ENCODE results near the gene PIERCE2. TPM values are rescaled to one million over a fixed set of nuclear protein-coding genes. Genes with fewer than 3 reads are reported as not detected.

The PIERCE2 gene, protein sequence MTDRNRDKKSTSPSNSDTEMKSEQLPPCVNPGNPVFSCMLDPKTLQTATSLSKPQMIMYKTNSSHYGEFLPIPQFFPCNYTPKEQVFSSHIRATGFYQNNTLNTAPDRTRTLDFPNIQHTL
- under 1 TPM; 0.38 to 0.44 TPM for total RNA-seq

DNA sequence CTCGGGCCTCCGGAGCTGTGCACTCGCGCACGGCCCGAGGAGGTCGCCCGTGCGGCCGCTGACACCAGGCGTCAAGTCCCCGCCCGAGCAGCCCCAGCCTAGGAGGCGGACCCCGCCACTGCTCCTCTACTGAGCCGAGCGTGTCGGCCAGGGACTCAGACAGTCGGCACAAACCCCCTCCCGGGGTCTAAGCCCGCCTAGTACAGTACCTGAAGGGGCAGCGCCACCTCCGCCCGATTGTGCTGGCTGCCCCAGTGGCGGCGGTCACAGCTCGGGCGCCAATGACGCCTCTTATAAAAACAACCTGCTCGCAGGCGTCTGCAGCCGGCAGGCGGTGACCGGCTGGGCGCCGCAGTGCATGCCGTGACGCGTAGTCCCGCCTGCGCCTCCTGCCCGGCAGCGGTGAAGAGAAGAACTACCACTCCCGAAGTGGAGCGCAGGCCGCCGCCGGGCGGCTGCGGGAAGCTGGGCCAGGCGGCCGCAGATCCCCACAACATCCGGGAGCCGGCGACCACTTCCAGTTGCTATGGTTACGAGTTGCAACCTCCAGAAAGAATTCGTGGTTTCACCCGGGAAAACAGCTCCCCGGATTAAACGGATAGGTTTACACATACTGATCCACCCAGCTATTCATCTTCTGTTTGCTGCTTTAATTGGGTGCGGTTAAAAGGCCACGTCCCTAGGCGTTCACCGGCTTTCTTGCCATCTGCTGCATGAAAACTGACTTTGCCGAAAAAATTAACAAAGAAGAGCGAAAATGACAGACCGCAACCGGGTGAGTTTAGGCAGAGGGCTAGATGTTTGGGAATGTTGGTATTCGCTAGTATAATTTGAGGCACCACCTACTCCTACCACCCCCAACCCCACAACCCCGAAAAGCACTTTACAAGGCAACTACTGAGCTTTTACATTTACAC lies at the start of gene PIERCE2, which contains the start of gene CCPG1:
Gene PIERCE2 (plus strand): TSS at position 484 of the 917 bp plus-strand sequence. CDS start 274 bp downstream, at position 758.
Gene CCPG1 (minus strand): TSS at position 348 of the 917 bp plus-strand sequence. CDS start 18,935 bp downstream, outside the sequence.
- no peaks in the 10 kb centered on the region for H3K27me3 Mint-ChIP-seq (ENCODE audit: low read depth)
- H3K4me1 Mint-ChIP-seq (ENCODE audit: low read depth): peaks cover 24% of the 10 kb centered on the region
- H3K27ac Mint-ChIP-seq: peak within 1 kb of the TSS; percentile 68
- H3K9me3 Mint-ChIP-seq: no peaks in the 10 kb centered on the region
- intact Hi-C loops (cut with micrococcal nuclease): loop anchor here (1.0 to 5.0 kb wide), 8 partner anchors 89 to 834 kb away; partner anchors contain the start of genes NEDD4, PIGB, PIGBOS1 and RFX7
- DNase-seq: peak; percentile 90
- peak within 1 kb of the TSS; percentile 82 for H3K4me3 Mint-ChIP-seq
- H3K36me3 Mint-ChIP-seq (ENCODE audit: low read depth): no peaks in the 10 kb centered on the region
- CTCF ChIA-PET: interaction anchor here (0.7 to 2.0 kb wide), 16 partner anchors 9 to 527 kb away, joined by 3 to 9 read pairs (median 4); partner anchors contain the start of genes PIGB, PIGBOS1 and RSL24D1

DNA sequence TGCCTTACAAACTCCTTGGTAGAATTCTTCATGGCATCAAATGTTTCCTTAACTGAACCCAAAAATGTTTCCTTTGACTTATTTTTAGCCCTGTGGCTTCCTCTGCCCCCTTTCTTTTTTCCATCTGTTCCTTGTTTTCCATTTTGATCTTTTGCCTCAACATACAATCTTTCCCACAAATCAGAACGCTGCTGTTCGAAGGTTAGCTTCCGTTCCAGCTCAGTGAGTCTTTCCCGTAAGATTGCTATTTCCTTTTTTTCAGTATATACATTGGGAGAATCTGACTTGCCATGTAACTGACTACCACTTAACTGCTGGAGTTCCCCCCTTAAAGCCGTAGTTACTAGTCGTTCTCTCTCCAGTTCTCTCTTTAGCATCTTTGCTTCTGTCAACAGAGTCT lies 48.0 kb upstream of the PIERCE2 start:
- Mint-ChIP-seq H3K27ac (no peak overlapping the region), H3K4me3 (no peak overlapping the region), H3K36me3 (ENCODE audit: low read depth) (peaks cover 8% of the 10 kb centered on the region), H3K27me3 (ENCODE audit: low read depth) (no peaks in the 10 kb centered on the region), H3K4me1 (ENCODE audit: low read depth) (no peaks in the 10 kb centered on the region), H3K9me3 (no peaks in the 10 kb centered on the region)
- CTCF ChIA-PET: no interaction called here
- DNase-seq: no peak
- intact Hi-C loops (cut with micrococcal nuclease): no loop called here

DNA sequence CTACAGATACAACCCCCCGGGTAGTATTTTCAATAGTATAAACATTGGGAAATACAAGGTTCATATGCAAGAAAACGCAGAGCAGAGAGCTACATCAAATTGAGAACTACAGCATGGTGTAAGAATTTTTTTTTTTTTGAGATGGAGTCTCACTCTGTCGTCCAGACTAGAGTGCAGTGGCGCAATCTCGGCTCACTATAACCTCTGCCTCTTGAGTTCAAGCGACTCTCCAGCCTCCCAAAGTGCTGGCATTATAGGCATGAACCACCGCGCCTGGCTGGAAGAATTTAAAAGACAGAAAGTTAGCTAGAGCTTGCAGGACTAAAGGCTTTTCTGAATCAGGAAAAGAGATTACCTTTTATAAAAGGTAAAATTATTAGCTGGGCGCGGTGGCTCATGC lies 47.2 kb upstream of the PIERCE2 start:
- DNase-seq: no peak
- H3K9me3 Mint-ChIP-seq: no peaks in the 10 kb centered on the region
- H3K4me1 Mint-ChIP-seq (ENCODE audit: low read depth): no peaks in the 10 kb centered on the region
- H3K36me3 Mint-ChIP-seq (ENCODE audit: low read depth): peaks cover 7% of the 10 kb centered on the region
- intact Hi-C loops (cut with micrococcal nuclease): no loop called here
- CTCF ChIA-PET: interaction anchor here (0.7 kb wide), 1 partner anchor 29 kb away, joined by 3 read pairs; no protein-coding TSS in a partner anchor
- no peaks in the 10 kb centered on the region for H3K27me3 Mint-ChIP-seq (ENCODE audit: low read depth)
- H3K4me3 Mint-ChIP-seq: no peak overlapping the region
- no peak overlapping the region for H3K27ac Mint-ChIP-seq

DNA sequence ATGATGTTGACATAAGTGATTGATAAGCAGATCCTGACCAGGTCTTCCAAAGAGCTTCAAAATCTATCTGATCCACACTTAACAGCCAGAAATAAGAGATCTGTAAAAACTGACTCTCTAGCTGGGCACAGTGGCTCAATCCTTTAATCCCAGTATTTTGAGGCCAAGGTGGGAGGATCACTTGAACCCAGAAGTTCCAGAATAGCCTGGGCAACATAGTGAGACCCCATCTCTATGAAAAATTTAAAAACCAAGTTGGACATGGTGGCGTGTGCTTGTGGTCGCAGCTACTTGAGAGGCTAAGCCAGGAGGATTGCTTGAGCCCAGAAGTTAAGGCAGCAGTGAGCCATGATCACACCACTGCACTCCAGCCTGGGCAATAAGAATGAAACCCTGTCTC lies 45.7 kb upstream of the PIERCE2 start:
- no peak for DNase-seq
- no peak overlapping the region for H3K27ac Mint-ChIP-seq
- no peaks in the 10 kb centered on the region for H3K9me3 Mint-ChIP-seq
- no peaks in the 10 kb centered on the region for H3K27me3 Mint-ChIP-seq (ENCODE audit: low read depth)
- H3K4me1 Mint-ChIP-seq (ENCODE audit: low read depth): peaks cover under 1% of the 10 kb centered on the region
- CTCF ChIA-PET: no interaction called here
- intact Hi-C loops (cut with micrococcal nuclease): no loop called here
- H3K4me3 Mint-ChIP-seq: no peak overlapping the region
- no peaks in the 10 kb centered on the region for H3K36me3 Mint-ChIP-seq (ENCODE audit: low read depth)

DNA sequence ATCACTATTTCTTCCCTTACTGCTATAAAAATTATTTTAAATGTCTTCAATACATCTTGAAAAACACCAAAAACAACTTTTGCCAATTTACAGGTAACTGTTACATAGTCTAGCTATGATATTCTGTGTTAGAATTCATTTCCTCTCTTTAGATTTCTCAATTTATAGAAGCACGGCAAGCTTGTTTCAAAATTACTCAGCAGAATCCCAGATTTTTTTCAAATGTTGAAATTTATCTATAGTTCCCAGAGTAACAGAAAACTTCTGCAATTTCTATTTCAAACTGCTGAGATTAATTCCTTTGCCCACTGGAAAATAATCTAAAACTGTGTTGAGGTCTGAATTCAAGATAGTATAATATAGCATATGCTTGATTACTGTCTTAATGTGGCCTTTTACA lies 41.3 kb upstream of the PIERCE2 start:
- Mint-ChIP-seq H3K9me3 (no peaks in the 10 kb centered on the region), H3K4me3 (no peak overlapping the region), H3K27me3 (ENCODE audit: low read depth) (no peaks in the 10 kb centered on the region), H3K36me3 (ENCODE audit: low read depth) (no peaks in the 10 kb centered on the region), H3K27ac (no peak overlapping the region), H3K4me1 (ENCODE audit: low read depth) (peaks cover 2% of the 10 kb centered on the region)
- DNase-seq: no peak
- CTCF ChIA-PET: interaction anchor here (1.0 kb wide), 1 partner anchor 67 kb away, joined by 3 read pairs; no protein-coding TSS in a partner anchor
- intact Hi-C loops (cut with micrococcal nuclease): no loop called here

DNA sequence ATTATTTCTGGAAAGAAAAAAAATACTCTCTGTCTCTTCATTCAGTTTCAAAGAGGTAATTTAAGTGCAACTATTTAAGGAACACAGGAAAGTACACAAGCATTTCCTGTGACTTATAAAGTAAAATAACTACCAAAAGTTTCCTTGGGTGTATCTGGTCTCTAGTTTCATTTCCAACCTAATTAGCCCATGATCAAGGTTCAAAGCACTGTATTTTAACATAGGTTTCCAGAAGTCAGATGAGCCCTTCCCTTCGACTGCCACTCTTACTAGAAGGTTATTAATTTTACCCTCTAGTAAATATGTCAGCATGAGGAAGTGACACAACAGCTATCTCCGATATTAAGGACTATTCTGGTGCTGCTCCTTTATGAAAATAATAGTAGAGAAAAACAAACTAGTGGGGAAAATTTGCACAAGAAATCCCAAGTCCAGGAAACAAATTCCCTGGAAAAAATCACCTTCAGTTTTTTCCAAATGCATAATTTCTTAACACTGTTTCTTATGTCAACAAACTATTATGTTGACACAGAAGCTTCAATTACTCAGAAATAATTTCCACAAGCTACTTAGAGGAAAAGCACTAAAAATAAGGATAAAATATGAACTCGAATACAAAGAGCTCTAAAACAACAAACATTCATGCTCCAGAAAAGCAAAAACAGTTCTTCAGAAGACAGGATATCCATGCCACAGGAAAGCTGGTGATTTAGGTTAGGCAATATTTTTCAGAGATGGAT lies 35.4 kb upstream of the PIERCE2 start:
- intact Hi-C loops (cut with micrococcal nuclease): no loop called here
- peaks cover 7% of the 10 kb centered on the region for H3K4me1 Mint-ChIP-seq (ENCODE audit: low read depth)
- H3K27ac Mint-ChIP-seq: no peak overlapping the region
- CTCF ChIA-PET: interaction anchor here (1.7 kb wide), 1 partner anchor 67 kb away, joined by 6 read pairs; no protein-coding TSS in a partner anchor
- H3K27me3 Mint-ChIP-seq (ENCODE audit: low read depth): no peaks in the 10 kb centered on the region
- H3K36me3 Mint-ChIP-seq (ENCODE audit: low read depth): no peaks in the 10 kb centered on the region
- H3K4me3 Mint-ChIP-seq: no peak overlapping the region
- no peak for DNase-seq
- no peaks in the 10 kb centered on the region for H3K9me3 Mint-ChIP-seq

DNA sequence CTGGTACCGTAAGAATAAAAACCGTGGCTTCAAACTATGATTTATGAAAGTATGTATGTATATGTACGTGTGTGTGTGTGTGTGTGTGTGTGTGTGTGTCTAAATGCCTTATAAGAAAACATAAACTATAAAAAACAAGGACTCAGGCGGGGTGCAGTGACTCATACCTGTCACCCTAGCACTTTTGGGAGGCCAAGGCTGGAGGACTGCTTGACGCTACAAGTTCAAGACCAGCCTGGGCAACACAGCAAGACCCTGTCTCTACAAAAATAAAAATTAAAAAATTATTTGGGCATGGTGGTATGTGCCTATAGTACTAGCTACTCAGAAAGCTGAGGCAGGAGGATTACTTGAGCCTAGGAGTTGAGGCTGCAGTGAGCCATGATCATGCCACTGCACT lies 29.2 kb upstream of the PIERCE2 start:
- Mint-ChIP-seq H3K27me3 (ENCODE audit: low read depth) (no peaks in the 10 kb centered on the region), H3K4me3 (no peak overlapping the region), H3K4me1 (ENCODE audit: low read depth) (no peaks in the 10 kb centered on the region), H3K36me3 (ENCODE audit: low read depth) (peaks cover 10% of the 10 kb centered on the region), H3K27ac (no peak overlapping the region), H3K9me3 (no peaks in the 10 kb centered on the region)
- intact Hi-C loops (cut with micrococcal nuclease): no loop called here
- DNase-seq: no peak
- CTCF ChIA-PET: no interaction called here

DNA sequence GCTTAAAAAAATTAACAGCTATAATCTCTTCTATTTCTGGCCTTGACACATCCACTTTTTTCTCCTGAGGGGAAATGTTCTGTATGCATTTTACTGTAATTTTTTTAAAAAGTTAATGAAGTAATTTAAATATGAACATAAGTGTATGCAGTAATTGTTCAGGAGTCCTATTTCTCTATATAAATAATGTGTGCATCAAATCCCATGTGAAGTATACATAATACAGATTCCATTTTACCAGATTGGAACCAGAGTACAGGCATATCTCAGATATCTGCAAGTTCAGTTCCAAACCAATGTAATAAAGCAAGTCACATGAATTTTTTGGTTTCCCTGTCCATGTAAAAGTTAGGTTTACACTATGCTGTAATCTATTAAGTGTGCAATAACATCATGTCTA lies 26.7 kb upstream of the PIERCE2 start:
- H3K9me3 Mint-ChIP-seq: no peaks in the 10 kb centered on the region

DNA sequence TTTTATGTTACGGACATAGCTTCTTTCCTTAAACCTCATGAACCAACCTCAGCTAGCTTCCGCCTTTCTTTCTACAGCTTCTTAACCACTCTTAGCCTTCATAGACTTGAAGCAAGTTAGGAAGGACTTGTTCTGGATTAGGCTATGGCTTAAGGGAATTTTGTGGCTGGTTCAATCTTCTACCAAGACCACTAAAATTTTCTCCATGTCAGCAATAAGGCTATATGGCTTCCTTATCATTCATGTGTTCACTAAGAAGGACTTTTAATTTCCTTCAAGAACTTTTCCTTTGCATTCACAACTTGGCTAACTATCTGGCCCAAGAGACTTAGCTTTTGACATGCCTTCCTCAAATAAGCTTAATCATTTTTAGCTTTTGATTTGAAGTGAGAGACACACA lies 24.6 kb upstream of the PIERCE2 start:
- Mint-ChIP-seq H3K9me3 (no peaks in the 10 kb centered on the region), H3K4me3 (no peak overlapping the region), H3K4me1 (ENCODE audit: low read depth) (no peaks in the 10 kb centered on the region), H3K36me3 (ENCODE audit: low read depth) (peaks cover 15% of the 10 kb centered on the region), H3K27me3 (ENCODE audit: low read depth) (no peaks in the 10 kb centered on the region), H3K27ac (no peak overlapping the region)
- DNase-seq: no peak
- intact Hi-C loops (cut with micrococcal nuclease): no loop called here
- CTCF ChIA-PET: interaction anchor here (0.6 to 1.2 kb wide), 2 partner anchors 10 to 42 kb away, joined by 3 read pairs; no protein-coding TSS in a partner anchor

More for the DNA sequence above, 26.7 kb upstream of the PIERCE2 start:
- no peaks in the 10 kb centered on the region for H3K27me3 Mint-ChIP-seq (ENCODE audit: low read depth)
- no peak for DNase-seq
- CTCF ChIA-PET: interaction anchor here (2.1 kb wide), 1 partner anchor 27 kb away, joined by 5 read pairs; the partner anchor contains the start of genes CCPG1 and PIERCE2
- H3K4me1 Mint-ChIP-seq (ENCODE audit: low read depth): no peaks in the 10 kb centered on the region
- H3K27ac Mint-ChIP-seq: no peak overlapping the region
- intact Hi-C loops (cut with micrococcal nuclease): no loop called here
- no peak overlapping the region for H3K4me3 Mint-ChIP-seq
- H3K36me3 Mint-ChIP-seq (ENCODE audit: low read depth): peaks cover 10% of the 10 kb centered on the region

DNA sequence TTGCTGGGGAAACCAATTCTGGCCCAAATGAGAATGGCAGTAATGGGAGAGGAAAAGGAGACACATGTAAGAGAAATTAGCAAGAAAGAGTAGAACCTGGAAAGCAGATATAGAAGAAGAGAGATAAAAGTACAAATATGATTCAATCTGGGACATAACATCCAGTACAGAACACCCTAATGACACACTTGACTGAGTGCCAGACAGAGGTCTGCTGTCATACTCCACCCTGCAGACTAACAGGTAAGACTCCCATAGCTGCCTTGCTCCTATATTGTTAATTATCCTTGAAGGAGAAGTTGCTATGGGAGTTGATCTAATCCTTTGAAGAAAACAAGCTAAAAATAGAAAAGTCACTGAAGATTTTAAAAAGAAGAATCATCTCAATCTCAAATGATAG lies 21.3 kb upstream of the PIERCE2 start:
- no peaks in the 10 kb centered on the region for H3K9me3 Mint-ChIP-seq
- peaks cover 13% of the 10 kb centered on the region for H3K36me3 Mint-ChIP-seq (ENCODE audit: low read depth)
- no peak overlapping the region for H3K27ac Mint-ChIP-seq
- peaks cover 7% of the 10 kb centered on the region for H3K4me1 Mint-ChIP-seq (ENCODE audit: low read depth)
- intact Hi-C loops (cut with micrococcal nuclease): no loop called here
- CTCF ChIA-PET: no interaction called here
- no peak for DNase-seq
- no peaks in the 10 kb centered on the region for H3K27me3 Mint-ChIP-seq (ENCODE audit: low read depth)
- no peak overlapping the region for H3K4me3 Mint-ChIP-seq

DNA sequence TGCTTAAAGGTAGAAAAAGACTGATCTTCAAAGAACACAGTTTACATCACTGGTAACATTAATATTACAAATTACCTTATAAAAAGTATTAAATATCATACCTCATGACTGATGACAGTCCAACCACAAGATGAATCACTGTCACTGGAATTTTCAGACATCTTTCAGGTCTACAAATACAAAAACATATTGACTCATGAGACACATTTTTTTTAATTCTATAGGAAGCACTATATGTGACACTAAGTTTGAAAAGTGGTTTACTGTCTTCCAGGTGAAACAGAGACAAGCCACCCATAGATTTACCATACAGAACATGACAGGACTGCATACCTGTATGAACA lies 19.1 kb upstream of the PIERCE2 start:
- Mint-ChIP-seq H3K9me3 (no peaks in the 10 kb centered on the region), H3K27ac (no peak overlapping the region), H3K4me3 (no peak overlapping the region), H3K27me3 (ENCODE audit: low read depth) (no peaks in the 10 kb centered on the region), H3K4me1 (ENCODE audit: low read depth) (peaks cover 7% of the 10 kb centered on the region), H3K36me3 (ENCODE audit: low read depth) (peaks cover 5% of the 10 kb centered on the region)
- intact Hi-C loops (cut with micrococcal nuclease): no loop called here
- CTCF ChIA-PET: interaction anchor here (0.6 kb wide), 1 partner anchor 454 kb away, joined by 7 read pairs; no protein-coding TSS in a partner anchor
- DNase-seq: no peak

DNA sequence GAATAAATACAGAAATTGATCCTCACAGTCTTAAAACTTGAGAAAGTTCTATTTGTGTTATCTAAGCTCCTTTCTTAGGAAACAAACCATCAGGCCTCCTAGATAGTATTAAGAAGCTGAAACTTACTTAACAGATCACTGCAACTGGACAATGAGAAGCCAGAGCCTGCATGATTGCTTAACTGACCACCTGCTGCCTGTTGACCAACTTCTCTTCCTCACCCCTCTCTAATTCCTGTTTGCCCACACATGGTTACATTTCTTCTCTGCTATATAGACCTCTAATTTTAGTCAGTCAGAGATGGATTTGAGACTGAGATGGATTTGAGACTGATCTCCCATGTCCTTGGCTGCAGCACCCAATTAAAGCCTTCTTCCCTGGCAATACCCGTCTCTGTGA lies 13.6 kb upstream of the PIERCE2 start:
- DNase-seq: no peak
- intact Hi-C loops (cut with micrococcal nuclease): no loop called here
- H3K4me1 Mint-ChIP-seq (ENCODE audit: low read depth): peaks cover 2% of the 10 kb centered on the region
- H3K27ac Mint-ChIP-seq: no peak overlapping the region
- peaks cover 20% of the 10 kb centered on the region for H3K36me3 Mint-ChIP-seq (ENCODE audit: low read depth)
- no peaks in the 10 kb centered on the region for H3K27me3 Mint-ChIP-seq (ENCODE audit: low read depth)
- no peak overlapping the region for H3K4me3 Mint-ChIP-seq
- CTCF ChIA-PET: no interaction called here
- peaks cover 8% of the 10 kb centered on the region for H3K9me3 Mint-ChIP-seq
